GM21786 (cell line): ENCODE data around the gene NSD1.
"Not testable (repeated sequence)": the region's sequence is repeated elsewhere in the genome, so short reads cannot be mapped to it uniquely, and the experiment has no call there.

Experiments
- ATAC-seq: cut with Tn5 transposase; IDR thresholded peaks from one replicate; pipeline ENCODE4 v1.9.1; 2021; ENCODE audit not compliant: unreplicated experiment

NSD1 gene

DNA sequence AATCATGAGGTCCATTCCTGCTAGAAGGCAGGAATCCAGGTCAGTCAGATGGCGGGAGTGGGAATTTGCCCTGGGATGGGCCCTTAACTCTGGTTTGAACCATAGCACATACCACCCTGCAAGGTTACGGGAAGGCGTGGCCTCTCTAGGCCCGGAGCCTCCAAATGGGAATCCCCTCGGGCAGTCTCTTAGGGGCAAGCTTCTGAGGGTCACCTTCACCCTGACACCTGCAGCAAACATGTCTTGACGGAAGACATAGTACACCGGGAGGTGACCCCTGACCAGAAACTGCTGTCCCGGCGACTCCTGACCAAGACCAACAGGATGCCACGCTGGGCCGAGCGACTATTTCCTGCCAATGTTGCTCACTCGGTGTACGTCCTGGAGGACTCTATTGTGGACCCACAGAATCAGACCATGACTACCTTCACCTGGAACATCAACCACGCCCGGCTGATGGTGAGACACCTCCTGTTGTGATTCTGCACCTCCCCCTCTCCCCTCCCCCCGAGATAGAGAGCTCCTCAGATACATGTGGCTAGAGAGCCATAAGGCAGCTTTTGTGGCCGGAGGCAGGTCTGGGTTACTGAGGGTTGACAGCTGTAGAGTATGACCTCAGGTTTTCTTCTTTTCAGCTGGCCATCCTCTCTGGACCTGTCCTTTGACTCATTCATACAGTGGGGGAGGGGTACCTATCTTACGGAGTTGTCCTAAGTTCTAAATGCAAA, 171.0 kb downstream of the NSD1 start:
- no peak for ATAC-seq

DNA sequence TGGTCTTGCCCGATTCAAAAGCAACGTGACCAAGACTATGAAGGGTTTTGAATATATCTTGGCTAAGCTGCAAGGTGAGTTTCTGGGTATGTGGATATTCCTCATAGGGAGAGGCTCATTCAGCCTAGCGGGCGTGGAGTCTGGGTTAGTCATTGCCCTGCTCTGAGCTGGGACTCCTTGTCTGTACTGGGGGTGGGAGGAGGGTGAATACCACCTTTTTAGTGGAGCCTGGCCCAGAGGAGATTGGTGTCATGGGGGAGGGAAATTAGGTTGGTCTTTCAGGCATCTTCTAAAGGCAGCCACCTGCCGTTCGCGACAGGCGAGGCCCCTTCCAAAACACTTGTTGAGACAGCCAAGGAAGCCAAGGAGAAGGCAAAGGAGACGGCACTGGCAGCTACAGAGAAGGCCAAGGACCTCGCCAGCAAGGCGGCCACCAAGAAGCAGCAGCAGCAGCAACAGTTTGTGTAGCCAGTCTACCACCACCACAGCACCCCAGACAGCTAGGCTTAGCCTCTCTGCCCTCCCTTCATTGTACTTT, 172.6 kb downstream of the NSD1 start:
- not testable (repeated sequence) for ATAC-seq

- no peak for ATAC-seq
Observed at GRCh38 chr5:177306674-177307543, 173.3 kb downstream of the NSD1 start.

GRCh38 chr5:177307544-177308363, 174.2 kb downstream of the NSD1 start:
- no peak for ATAC-seq

DNA sequence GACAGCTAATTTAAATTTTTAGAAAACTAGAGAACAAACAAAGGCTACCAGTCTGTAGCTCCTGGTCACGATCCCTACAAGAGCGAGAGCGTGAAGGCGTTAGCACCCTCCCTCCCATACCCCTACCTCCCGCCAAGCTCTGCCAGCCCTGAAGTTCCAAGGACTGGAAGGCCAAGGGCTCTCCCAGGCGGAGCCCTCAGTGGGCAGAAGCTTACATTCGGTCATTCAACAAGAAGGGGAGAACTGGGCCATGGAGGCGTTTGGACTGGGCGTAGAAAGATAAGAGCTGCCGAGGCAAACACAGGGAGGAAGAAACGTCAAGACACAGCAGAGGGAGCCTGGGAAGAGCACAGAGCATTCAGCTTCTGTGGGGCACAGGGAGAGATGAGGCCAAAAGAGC, 175.2 kb downstream of the NSD1 start:
- no peak for ATAC-seq

GRCh38 chr5:177309351-177310191, 176.0 kb downstream of the NSD1 start:
- ATAC-seq = no peak

- no peak for ATAC-seq
Observed at GRCh38 chr5:177310332-177310731, 176.8 kb downstream of the NSD1 start.

DNA sequence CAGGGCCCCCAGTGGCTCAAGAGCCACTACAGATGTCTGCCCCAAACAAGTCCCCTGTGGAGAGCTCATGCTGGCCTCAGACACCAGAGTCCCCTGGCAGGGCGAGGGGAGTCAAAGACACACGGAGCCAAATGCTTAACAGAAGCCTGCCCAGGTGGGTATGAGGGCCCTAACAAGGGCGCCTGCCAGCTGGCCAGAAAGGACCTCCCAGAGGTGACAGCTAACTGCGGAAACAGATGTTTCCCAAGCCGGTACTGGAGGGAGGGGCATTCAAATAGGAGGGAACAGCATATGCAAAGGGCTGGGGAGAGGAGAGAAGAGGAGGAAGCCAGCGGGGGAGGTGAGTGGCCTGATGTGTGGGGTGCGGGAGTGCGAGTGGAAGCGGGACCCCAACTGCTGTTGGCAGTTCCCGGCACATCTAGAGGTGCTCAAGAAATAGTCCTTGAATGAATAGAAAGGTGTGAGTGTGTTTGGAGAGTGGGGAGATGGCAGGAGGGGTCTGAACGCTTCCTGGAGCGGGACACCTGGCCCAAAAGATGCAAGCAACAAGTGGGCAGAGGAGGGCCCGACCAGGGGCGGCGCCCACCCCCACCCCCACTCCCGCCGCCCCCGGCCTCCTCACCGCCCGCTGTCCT, 177.3 kb downstream of the NSD1 start:
- ATAC-seq = no peak

DNA sequence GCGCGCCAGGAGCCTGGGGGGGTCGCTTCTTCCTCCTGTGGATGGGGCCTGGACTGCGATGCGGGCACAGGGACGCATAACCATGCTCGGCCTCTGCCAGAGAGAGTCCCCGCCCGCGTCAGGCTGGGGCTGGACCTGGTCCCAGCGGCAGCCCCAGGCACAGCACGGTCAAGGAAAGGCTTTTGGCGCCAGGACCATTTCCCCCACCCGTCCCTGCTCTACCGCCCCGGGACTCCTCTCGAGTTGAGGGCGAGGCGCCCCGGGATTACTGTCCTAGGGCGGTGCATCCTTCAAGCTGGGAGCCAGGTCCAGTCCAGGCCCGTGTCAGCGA, 177.8 kb downstream of the NSD1 start:
- no peak for ATAC-seq

DNA sequence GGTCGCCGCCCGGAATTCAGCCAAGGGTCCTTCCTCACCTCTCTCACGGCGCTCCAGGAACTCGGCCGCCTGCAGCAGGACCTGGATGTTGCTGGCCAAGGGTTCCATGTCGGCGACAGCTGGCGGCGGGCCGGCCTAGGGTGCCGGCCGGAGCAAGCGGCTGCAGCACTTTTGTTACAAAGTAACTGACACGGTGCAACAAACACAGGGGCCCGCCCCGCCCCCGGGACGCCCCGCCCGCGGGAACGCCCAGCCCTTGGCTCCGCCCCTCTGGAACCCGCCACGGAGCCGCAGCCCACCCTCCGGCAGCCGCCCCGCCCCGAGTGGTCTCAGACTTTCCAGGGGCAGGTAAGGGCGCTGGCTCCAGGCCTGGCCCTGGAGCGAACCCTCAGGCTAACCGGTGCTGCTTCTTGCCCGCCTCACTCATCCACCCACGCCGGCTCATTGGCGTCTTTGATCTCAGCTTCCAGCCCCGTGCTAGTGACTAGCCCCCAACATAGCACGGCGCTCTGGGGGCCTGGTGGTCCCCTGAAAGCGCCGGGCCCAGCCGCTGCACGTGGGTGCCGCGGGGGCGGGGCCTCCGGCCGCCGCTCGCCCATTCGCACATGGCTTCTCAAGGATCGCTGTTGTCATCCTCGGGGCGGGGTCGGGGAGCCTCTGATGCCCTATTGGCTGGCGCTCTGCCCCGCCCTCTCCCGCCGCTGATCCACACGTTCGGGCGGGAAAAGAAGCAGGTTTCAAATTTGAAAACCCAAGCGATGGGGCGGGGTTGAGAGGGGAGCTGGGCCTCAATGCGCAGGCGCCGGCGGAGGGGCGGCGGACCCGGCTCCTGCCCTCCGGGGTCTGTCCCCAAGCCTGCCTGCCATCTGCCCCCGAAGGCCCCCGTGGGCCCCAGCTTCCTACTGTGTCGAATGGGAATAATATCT, 178.4 kb downstream of the NSD1 start, which contains the start of gene MXD3:
Gene MXD3 (minus strand): TSS at position 176 of the 926 bp plus-strand sequence. CDS start 68 bp downstream, at position 108.
- peak; percentile 74 for ATAC-seq

DNA sequence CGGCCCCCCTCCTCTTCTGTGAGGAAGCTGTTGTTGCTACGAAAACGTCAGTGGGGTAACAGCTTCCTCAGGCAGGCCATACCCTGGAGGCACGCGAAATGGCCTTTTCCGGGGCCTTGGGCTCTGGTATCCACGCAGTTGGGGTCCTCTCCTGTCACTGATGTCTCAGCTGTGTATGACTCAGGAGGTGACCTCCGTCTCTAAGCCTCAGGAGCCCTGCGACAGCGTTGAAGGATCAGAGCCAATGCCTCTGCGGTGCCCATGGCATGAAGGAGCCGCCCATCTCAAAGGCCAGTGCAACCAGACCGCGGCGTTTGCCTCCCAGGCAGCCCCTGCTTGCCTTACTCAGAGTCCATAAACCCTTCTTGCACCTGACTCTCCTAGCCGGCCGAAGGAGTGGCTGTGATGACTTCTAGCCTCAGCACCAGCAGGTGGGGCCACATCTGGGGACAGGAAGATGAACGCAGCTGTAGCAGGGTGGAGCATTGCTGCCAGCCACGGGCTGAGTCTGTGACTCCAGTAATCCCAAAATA, 179.1 kb downstream of the NSD1 start:
- peak; percentile 27 for ATAC-seq

- no peak for ATAC-seq
Observed at GRCh38 chr5:177313561-177314259, 180.1 kb downstream of the NSD1 start.

- ATAC-seq = no peak
Observed at GRCh38 chr5:177314376-177315342, 181.1 kb downstream of the NSD1 start.

GRCh38 chr5:177315411-177315810, 181.8 kb downstream of the NSD1 start:
- ATAC-seq = no peak

GRCh38 chr5:177316005-177316404, 182.4 kb downstream of the NSD1 start:
- ATAC-seq = no peak

DNA sequence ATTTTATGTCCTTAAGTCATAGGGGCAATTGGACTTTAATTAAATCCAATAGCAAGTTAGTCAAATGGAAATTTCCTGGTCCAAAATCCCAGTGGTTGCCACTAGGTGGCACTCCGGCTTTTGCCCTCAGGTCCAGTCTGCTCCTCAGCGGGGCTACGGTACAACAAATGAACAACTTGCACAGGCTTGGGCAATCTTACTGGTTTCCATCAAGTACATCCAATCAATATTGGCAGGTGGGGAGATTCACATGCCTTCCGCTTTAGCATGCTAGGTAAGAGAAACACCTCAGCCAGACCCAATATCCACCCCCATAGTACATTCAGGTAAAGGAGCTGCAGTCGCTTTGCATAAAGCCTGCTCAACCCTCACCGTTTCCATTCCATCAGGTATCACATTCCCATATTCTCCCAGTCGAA, 184.4 kb downstream of the NSD1 start:
- ATAC-seq = peak; percentile 50
